Left lung (tissue), 10 donors: ENCODE results near the gene CLASRP. TPM values are rescaled to one million over a fixed set of nuclear protein-coding genes. Genes with fewer than 3 reads are reported as not detected.

Source experiments
- ATAC-seq: fragments of 200-7000 bp; cut with Tn5 transposase; one replicate; pipeline ENCODE4 v1.9.1; 2020; ENCODE audit warnings: moderate library complexity
- DNase-seq, 4 donors: peaks; one replicate each; pipeline ENCODE4 v3.0.0-alpha.2; 2013 to 2020
- H3K27ac ChIP-seq, 2 donors: fragments of 200-600 bp; sonication (generic) in 1 of 2; one replicate each; pipeline versions ENCODE4 v1.5.0 to v1.8.0; 2020 to 2021
- H3K27me3 ChIP-seq, 2 donors: fragments of 200-600 bp; sonication (generic) in 1 of 2; one replicate each; pipeline versions ENCODE4 v1.5.0 to v1.8.0; 2020 to 2021
- H3K36me3 ChIP-seq, 2 donors: fragments of 200-600 bp; sonication (generic) in 1 of 2; one replicate each; pipeline versions ENCODE4 v1.5.0 to v1.8.0; 2020 to 2021
- H3K4me1 ChIP-seq, 2 donors: fragments of 200-600 bp; one replicate each; pipeline ENCODE4 v1.8.0; 2021
- H3K4me3 ChIP-seq, 2 donors: fragments of 200-600 bp; sonication (generic) in 1 of 2; one replicate each; pipeline versions ENCODE4 v1.5.0 to v1.8.0; 2020 to 2021; ENCODE audit warnings: mild to moderate bottlenecking in 1 of 2
- H3K9me3 ChIP-seq, 2 donors: fragments of 200-600 bp; sonication (generic) in 1 of 2; one replicate each; pipeline versions ENCODE4 v1.5.0 to v1.8.0; 2020 to 2021
- CTCF ChIP-seq, 2 donors: fragments of 200-600 bp; sonication (generic) in 1 of 2; IDR thresholded peaks; one replicate each; pipeline versions ENCODE4 v1.5.0 to v1.8.0; 2021; ENCODE audit warnings: antibody characterized with exemption in 2 of 2
- intact Hi-C, 2 donors: fragments of 100-400 bp; cut with DNase I; formaldehyde crosslinking; loops; one replicate each; pipeline versions ENCODE4 v1.11.2 to v1.14.2; 2022
- polyA plus RNA-seq, 6 donors: library from polyadenylated mRNA; unstranded; fragments of 120-200 nt; gene quantifications; one replicate each; pipeline ENCODE4 v1.2.1, GENCODE V29; 2013; ENCODE audit not compliant: insufficient read length in 6 of 6
- total RNA-seq, 2 donors: library from RNA; stranded (reverse); fragmentation: NEBNext Ultra II Directional; extraction: Animal tissue kit (Norgen Biotek cat#: 25700); gene quantifications; one replicate each; pipeline ENCODE4 v1.2.1, GENCODE V29; 2021
- donor health status: DM: no; HTN: yes; CAD: no.
- donor health status: DM: no; HTN: no; CAD: no.

Gene CLASRP
- total and polyA plus RNA-seq, 8 donors, result 62.9 to 95.3 (median 81.7) TPM

- H3K27me3 ChIP-seq, result no peaks in the 10 kb centered on the region
- DNase-seq (no peak), ATAC-seq (no peak)
- H3K36me3 ChIP-seq, result no peaks in the 10 kb centered on the region
- H3K4me3 ChIP-seq, result no peak overlapping the region
- no peaks in the 10 kb centered on the region for H3K9me3 ChIP-seq
- peaks cover 41 to 59% of the 10 kb centered on the region in 2 donors for H3K4me1 ChIP-seq
- no peak overlapping the region for H3K27ac ChIP-seq
- intact Hi-C loops, result no loop called here
- no peak for TF ChIP-seq CTCF (IDR thresholded peaks at IDR 0.05)
These were observed 57.9 kb downstream of the CLASRP start for GRCh38 chr19:45096700-45097099.

DNA sequence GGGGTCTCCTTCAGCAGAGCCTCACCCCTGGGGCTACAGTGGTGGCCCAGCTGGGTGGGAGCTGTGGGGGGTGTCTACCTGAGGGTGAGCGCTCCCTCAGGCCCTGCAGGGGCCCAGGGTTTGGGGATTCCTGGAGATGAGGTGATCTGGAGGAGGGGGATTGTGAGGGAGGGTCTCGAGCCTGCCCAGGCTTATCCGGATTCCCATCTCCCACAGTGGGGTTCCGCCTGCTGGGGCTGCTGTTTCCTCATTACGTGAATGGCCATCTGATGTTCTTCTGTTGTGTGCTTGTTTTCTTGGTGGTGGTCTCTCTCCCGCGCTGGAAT is 58.6 kb downstream of the CLASRP start:
- no peak for TF ChIP-seq CTCF (IDR thresholded peaks at IDR 0.05)
- no peak overlapping the region for H3K4me3 ChIP-seq
- no peaks in the 10 kb centered on the region for H3K27me3 ChIP-seq
- DNase-seq (no peak), ATAC-seq (no peak)
- intact Hi-C loops, result no loop called here
- H3K4me1 ChIP-seq, result peaks cover 41 to 59% of the 10 kb centered on the region in 2 donors
- H3K36me3 ChIP-seq, result no peaks in the 10 kb centered on the region
- H3K27ac ChIP-seq, result peak overlapping the region in 1 of 2 donors; percentile 33
- H3K9me3 ChIP-seq, result no peaks in the 10 kb centered on the region

DNA sequence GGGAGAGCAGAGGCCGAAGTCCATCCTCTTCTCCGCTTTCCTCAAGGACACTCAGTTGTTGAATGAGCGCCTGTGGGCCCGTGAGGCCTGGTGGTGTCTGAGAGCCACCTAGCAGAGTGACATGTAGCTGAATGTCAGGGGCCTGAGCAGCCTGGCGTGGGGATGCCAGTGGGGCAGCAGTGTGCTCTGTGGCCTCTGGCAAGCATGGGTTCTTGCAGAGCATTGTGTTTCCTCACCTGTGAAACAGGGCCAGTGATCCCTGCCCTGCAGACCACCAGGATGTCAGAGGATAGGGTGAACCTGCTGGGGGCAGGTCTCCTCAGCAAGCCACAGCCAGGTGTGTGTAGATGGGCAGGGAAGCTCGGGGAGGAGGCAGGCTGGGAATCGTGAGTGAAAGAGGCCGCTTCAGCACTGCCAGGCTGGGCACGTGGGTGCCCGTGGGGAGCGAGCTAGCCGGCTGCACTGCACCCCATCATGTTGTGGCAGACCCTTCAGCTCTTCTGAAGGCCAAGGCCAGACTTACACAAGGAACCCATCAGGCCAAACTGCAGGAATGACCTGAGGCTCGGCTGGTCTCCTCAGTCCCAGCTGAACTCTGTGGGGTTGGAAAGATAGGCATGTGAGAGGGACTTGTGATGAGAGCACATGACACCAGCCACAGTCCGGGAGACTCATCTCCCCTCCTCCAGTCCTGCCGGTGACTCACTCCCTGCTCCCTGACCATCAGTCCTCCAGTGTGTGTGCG is 59.1 kb downstream of the CLASRP start:
- DNase-seq (peak in 1 of 4 donors; percentile 88), ATAC-seq (peak; percentile 85)
- intact Hi-C loops, result no loop called here
- H3K4me3 ChIP-seq, result no peak overlapping the region
- no peaks in the 10 kb centered on the region for H3K9me3 ChIP-seq
- H3K27me3 ChIP-seq, result no peaks in the 10 kb centered on the region
- H3K4me1 ChIP-seq, result peaks cover 41 to 60% of the 10 kb centered on the region in 2 donors
- no peaks in the 10 kb centered on the region for H3K36me3 ChIP-seq
- no peak for TF ChIP-seq CTCF (IDR thresholded peaks at IDR 0.05)
- H3K27ac ChIP-seq, result peak overlapping the region in 1 of 2 donors; percentile 33

DNA sequence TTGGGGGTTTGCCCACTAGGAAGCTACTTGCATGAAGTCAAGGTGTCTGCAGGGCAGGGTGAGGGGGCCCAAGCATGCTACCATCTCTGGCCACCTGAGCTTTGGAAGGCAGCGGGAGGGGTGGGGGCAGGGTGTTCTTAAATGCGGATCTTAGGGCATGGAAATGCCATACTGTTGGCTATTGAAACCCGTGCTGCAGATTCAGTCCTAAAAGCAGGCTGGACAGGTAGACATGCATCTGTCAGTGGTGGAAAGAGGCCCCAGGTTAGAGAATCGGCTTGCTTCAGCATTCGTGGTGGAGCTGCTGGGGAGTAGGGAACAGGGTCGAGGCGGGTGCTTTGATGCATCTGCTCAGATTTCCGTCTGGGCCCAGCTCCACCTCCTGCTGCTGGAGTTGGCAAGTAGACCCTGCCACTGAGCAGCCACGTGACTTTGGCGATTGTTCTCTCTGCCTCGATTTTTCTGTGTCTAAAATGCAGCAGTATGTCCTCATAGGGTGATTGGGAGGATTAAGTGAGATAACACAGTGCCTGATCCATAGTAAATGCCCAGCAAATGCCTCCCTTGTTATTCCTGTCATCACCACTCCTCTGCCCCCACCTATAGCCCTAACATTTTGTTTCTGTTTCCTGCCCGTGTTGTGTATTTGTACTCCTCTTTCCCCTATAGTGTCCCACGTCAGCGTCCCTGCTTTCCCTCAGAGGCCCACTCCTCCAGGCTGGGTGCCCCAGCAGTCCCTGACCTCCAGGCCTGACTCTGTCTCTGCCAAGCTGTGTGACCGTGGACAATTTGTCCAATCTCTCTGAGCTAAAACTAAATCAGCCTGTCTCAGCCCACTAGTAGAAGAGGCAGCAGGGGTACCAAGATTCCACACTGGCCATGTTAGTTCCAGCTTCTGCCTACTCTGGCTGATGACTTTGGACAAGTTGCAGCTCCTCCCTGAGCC is 59.9 kb downstream of the CLASRP start:
- intact Hi-C loops, result no loop called here
- Histone ChIP-seq H3K9me3 (no peaks in the 10 kb centered on the region), H3K4me3 (no peak overlapping the region), H3K27me3 (no peaks in the 10 kb centered on the region), H3K36me3 (no peaks in the 10 kb centered on the region), H3K27ac (no peak overlapping the region), H3K4me1 (peaks cover 38 to 64% of the 10 kb centered on the region in 2 donors)
- no peak for TF ChIP-seq CTCF (IDR thresholded peaks at IDR 0.05)
- DNase-seq (no peak), ATAC-seq (peak; percentile 23)
